NB4 (cell line): Measurements from ENCODE around the gene SPP1.
A peak's percentile ranks its signal among the peaks of the same experiment; 100 is the strongest.

Source experiments
- DNase-seq: peaks from one replicate; pipeline ENCODE4 v3.0.0; 2010; ENCODE audit warnings: low read depth
- H3K4me3 ChIP-seq: one replicate; pipeline ENCODE4 v1.5.1; 2011; ENCODE audit warnings: mild to moderate bottlenecking, low read depth, low read length, moderate library complexity
- CTCF ChIP-seq: IDR thresholded peaks from one replicate; pipeline ENCODE4 v1.5.1; 2012; ENCODE audit warnings: low read depth, low read length
- MAX ChIP-seq: IDR thresholded peaks from 2 replicates; pipeline ENCODE4 v1.6.1; 2011; ENCODE audit warnings: low read depth, low read length
- MYC ChIP-seq: IDR thresholded peaks from 2 replicates; pipeline ENCODE4 v1.6.1; 2011; ENCODE audit warnings: low read depth, low read length
- POLR2A ChIP-seq: IDR thresholded peaks from 2 replicates; pipeline ENCODE4 v1.6.1; 2011; ENCODE audit warnings: mild to moderate bottlenecking; ENCODE audit not compliant: insufficient read length; ENCODE audit errors: extremely low read depth

The SPP1 gene

GRCh38 chr4:88003261-88003660, 27.7 kb downstream of the SPP1 start:
- no peak for DNase-seq
- TF ChIP-seq CTCF (no peak), MAX (no peak), POLR2A (no peak), MYC (no peak)
- H3K4me3 ChIP-seq, result no peak overlapping the region

GRCh38 chr4:88005076-88005475, 29.6 kb downstream of the SPP1 start:
- TF ChIP-seq POLR2A (no peak), MAX (no peak), CTCF (no peak), MYC (no peak)
- DNase-seq, result no peak
- H3K4me3 ChIP-seq, result no peak overlapping the region

GRCh38 chr4:88005946-88006345, 30.4 kb downstream of the SPP1 start:
- no peak overlapping the region for H3K4me3 ChIP-seq
- no peak for DNase-seq
- TF ChIP-seq MAX (no peak), MYC (no peak), CTCF (no peak), POLR2A (no peak)

- peak overlapping the region; percentile 13 for H3K4me3 ChIP-seq
- TF ChIP-seq POLR2A (no peak), MYC (no peak), CTCF (no peak), MAX (no peak)
- DNase-seq, result no peak
Observed at GRCh38 chr4:88006956-88007303, 31.4 kb downstream of the SPP1 start.

- DNase-seq, result peak; percentile 80
- no peak for TF ChIP-seq MYC
- TF ChIP-seq POLR2A, result peak; percentile 72
- H3K4me3 ChIP-seq, result peak within 1 kb of the TSS; percentile 82
Observed at GRCh38 chr4:88007304-88008121, 32.0 kb downstream of the SPP1 start, which contains the start of gene PKD2. TSS of gene PKD2 (plus strand) at chr4:88007635. CDS start at chr4:88007734, 99 bp downstream.

- peak; percentile 57 for DNase-seq
- H3K4me3 ChIP-seq, result peak overlapping the region; percentile 82
- TF ChIP-seq MYC (no peak), POLR2A (no peak), MAX (no peak), CTCF (no peak)
Observed at GRCh38 chr4:88008122-88008742, 32.7 kb downstream of the SPP1 start.
